Fibroblast of lung (primary cell): ENCODE data around the gene BAZ1B. TPM values are rescaled to one million over a fixed set of nuclear protein-coding genes. Genes with fewer than 3 reads are reported as not detected.

Experiments used
- DNase-seq, 2 donors: peaks; one replicate each; pipeline versions ENCODE4 v3.0.0 to v3.0.0-alpha.2; 2010; ENCODE audit warnings: low read depth in 2 of 2
- H2AFZ ChIP-seq: 2 replicates; pipeline ENCODE4 v1.5.1; 2012; ENCODE audit warnings: low read length, control low read depth, inconsistent platforms
- H3K27ac ChIP-seq: 2 replicates; pipeline ENCODE4 v1.5.1; 2011; ENCODE audit warnings: low read length, control low read depth; ENCODE audit not compliant: insufficient read depth
- H3K27me3 ChIP-seq: 2 replicates; pipeline ENCODE4 v1.5.1; 2011; ENCODE audit warnings: mild to moderate bottlenecking, low read length; ENCODE audit not compliant: control insufficient read depth, insufficient read depth
- H3K36me3 ChIP-seq: 2 replicates; pipeline ENCODE4 v1.5.1; 2011; ENCODE audit warnings: low read length; ENCODE audit not compliant: control insufficient read depth, insufficient read depth
- H3K4me1 ChIP-seq: 2 replicates; pipeline ENCODE4 v1.5.1; 2011; ENCODE audit warnings: low read length; ENCODE audit not compliant: control insufficient read depth, insufficient read depth; ENCODE audit errors: extremely low read depth
- H3K4me2 ChIP-seq: 2 replicates; pipeline ENCODE4 v1.5.1; 2011; ENCODE audit warnings: low read length, control low read depth; ENCODE audit not compliant: insufficient read depth; ENCODE audit errors: extremely low read depth
- H3K4me3 ChIP-seq, 4 experiments: fragments of 200-600 bp in 1 of 4; sonication (generic) in 1 of 4; replicated peaks in 1 of 4; 2 replicates each; pipeline ENCODE4 v1.5.1; 2011 to 2016; ENCODE audit warnings: low read length in 4 of 4, low read depth in 3 of 4, mild to moderate bottlenecking in 3 of 4, control low read depth in 2 of 4, inconsistent platforms in 1 of 4, mixed read lengths in 1 of 4; ENCODE audit not compliant: insufficient read depth in 1 of 4; ENCODE audit errors: control extremely low read depth in 1 of 4
- H3K79me2 ChIP-seq: 2 replicates; pipeline ENCODE4 v1.5.1; 2012; ENCODE audit warnings: mild to moderate bottlenecking, low read length, inconsistent platforms; ENCODE audit not compliant: control insufficient read depth, insufficient read depth
- H3K9ac ChIP-seq: 2 replicates; pipeline ENCODE4 v1.5.1; 2011; ENCODE audit warnings: mild to moderate bottlenecking, low read length, control low read depth; ENCODE audit not compliant: insufficient read depth
- H3K9me3 ChIP-seq: 2 replicates; pipeline ENCODE4 v1.5.1; 2012; ENCODE audit warnings: low read depth, low read length; ENCODE audit not compliant: control insufficient read depth, insufficient read depth
- H4K20me1 ChIP-seq: 2 replicates; pipeline ENCODE4 v1.5.1; 2011; ENCODE audit warnings: low read length; ENCODE audit not compliant: control insufficient read depth, insufficient read depth; ENCODE audit errors: extremely low read depth
- CTCF ChIP-seq, 2 donors: IDR thresholded peaks in 1 of 2; conservative IDR thresholded peaks in 1 of 2; 1 replicate in 1 of 2; 2 replicates in 1 of 2; pipeline ENCODE4 v1.5.1; 2011 to 2012; ENCODE audit warnings: low read length in 2 of 2, control low read depth in 1 of 2, inconsistent platforms in 1 of 2, low read depth in 1 of 2, mild to moderate bottlenecking in 1 of 2
- EZH2 ChIP-seq: IDR thresholded peaks from 2 replicates; pipeline ENCODE4 v1.5.1; 2012; ENCODE audit warnings: low read length, control low read depth, mild to moderate bottlenecking; ENCODE audit errors: missing control alignments
- polyA plus RNA-seq, 2 donors: library from polyadenylated mRNA; depleted of rRNA in 1 of 2; stranded (reverse) in 1 of 2; unstranded in 1 of 2; fragments of >200 nt; gene quantifications; 2 replicates each; pipeline ENCODE4 v1.2.1, GENCODE V29; 2011 to 2012; ENCODE audit warnings: missing spikeins in 1 of 2
- total RNA-seq: library from RNA; depleted of rRNA; stranded (reverse); fragments of >200 nt; gene quantifications from 2 replicates; pipeline ENCODE4 v1.2.1, GENCODE V29; 2014

The BAZ1B gene
- total and polyA plus RNA-seq, 2 donors (not counting 1 experiment from before 2014, with no cell fraction given): 30.5 to 68.9 TPM

- Histone ChIP-seq H3K27ac (no peak overlapping the region), H3K4me3 (no peak overlapping the region), H3K4me2 (no peak overlapping the region), H3K4me1 (no peaks in the 10 kb centered on the region), H3K27me3 (no peaks in the 10 kb centered on the region), H3K9me3 (no peaks in the 10 kb centered on the region), H2AFZ (no peak overlapping the region), H3K36me3 (peaks cover 7% of the 10 kb centered on the region), H3K79me2 (no peaks in the 10 kb centered on the region), H4K20me1 (no peaks in the 10 kb centered on the region), H3K9ac (no peak overlapping the region)
- DNase-seq: no peak
- TF ChIP-seq CTCF (conservative IDR thresholded peaks at IDR 0.05 in 1 of 2, IDR thresholded peaks at IDR 0.05 in 1 of 2; ENCODE audit: low read depth in 1 of 2, low read length in 2 of 2) (no peak), EZH2 (no peak)
These were observed 85.8 kb downstream of the BAZ1B start for GRCh38 chr7:73436031-73436929.

DNA sequence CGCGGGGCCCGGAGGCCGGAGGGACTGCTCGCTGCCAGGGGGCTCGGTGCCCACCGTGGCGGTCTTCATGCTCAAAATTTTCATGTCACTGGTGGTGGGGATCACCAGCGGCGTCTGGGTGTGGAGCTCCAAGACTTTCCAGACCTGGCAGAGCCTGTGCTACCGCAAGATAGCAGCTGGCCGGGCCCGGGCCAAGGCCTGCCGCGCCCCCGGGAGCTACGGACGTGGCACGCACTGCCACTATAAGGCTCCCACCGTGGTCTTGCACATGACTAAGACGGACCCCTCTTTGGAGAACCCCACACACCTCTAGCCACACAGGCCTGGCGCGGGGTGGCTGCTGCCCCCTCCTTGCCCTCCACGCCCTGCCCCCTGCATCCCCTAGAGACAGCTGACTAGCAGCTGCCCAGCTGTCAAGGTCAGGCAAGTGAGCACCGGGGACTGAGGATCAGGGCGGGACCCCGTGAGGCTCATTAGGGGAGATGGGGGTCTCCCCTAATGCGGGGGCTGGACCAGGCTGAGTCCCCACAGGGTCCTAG is 86.6 kb downstream of the BAZ1B start:
- no peak for TF ChIP-seq CTCF (conservative IDR thresholded peaks at IDR 0.05 in 1 of 2, IDR thresholded peaks at IDR 0.05 in 1 of 2; ENCODE audit: low read depth in 1 of 2, low read length in 2 of 2)
- no peak overlapping the region for H3K4me3 ChIP-seq
- no peak overlapping the region for H3K27ac ChIP-seq
- H3K36me3 ChIP-seq: peaks cover 4% of the 10 kb centered on the region
- H3K9ac ChIP-seq: no peak overlapping the region
- no peak overlapping the region for H3K4me2 ChIP-seq
- no peaks in the 10 kb centered on the region for H3K27me3 ChIP-seq
- H2AFZ ChIP-seq: no peak overlapping the region
- H3K9me3 ChIP-seq: no peaks in the 10 kb centered on the region
- H3K79me2 ChIP-seq: no peaks in the 10 kb centered on the region
- no peak for DNase-seq
- H4K20me1 ChIP-seq: no peaks in the 10 kb centered on the region
- no peaks in the 10 kb centered on the region for H3K4me1 ChIP-seq

- Histone ChIP-seq H3K4me1 (no peaks in the 10 kb centered on the region), H3K27me3 (no peaks in the 10 kb centered on the region), H4K20me1 (no peaks in the 10 kb centered on the region), H3K9me3 (no peaks in the 10 kb centered on the region), H3K36me3 (peaks cover 4% of the 10 kb centered on the region), H3K79me2 (no peaks in the 10 kb centered on the region), H3K27ac (no peak overlapping the region), H2AFZ (no peak overlapping the region), H3K4me2 (no peak overlapping the region), H3K9ac (no peak overlapping the region), H3K4me3 (no peak overlapping the region)
- no peak for DNase-seq
- TF ChIP-seq EZH2 (no peak), CTCF (conservative IDR thresholded peaks at IDR 0.05 in 1 of 2, IDR thresholded peaks at IDR 0.05 in 1 of 2; ENCODE audit: low read depth in 1 of 2, low read length in 2 of 2) (no peak)
These were observed 87.4 kb downstream of the BAZ1B start for GRCh38 chr7:73434701-73435069.
